ENCODE measurements around the gene PRSS3. TPM values are rescaled to one million over a fixed set of nuclear protein-coding genes. Genes with fewer than 3 reads are reported as not detected.
"Not testable (repeated sequence)": the region's sequence is repeated elsewhere in the genome, so short reads cannot be mapped to it uniquely, and the experiment has no call there.

Gene PRSS3
- total RNA-seq, 3 donors from 2014 or later, result 0.33 TPM; not detected in 2

- H3K4me3 ChIP-seq, result peak overlapping the region; percentile 84 to 91 (median 90)
- TF ChIP-seq POLR2A (IDR thresholded peaks at IDR 0.05) (no peak), POLR2AphosphoS5 (IDR thresholded peaks at IDR 0.05) (peak in 1 of 3 donors; percentile 4), CTCF (IDR thresholded peaks at IDR 0.05) (peak in 1 of 3 donors; percentile 22)
- no peaks in the 10 kb centered on the region for H3K36me3 ChIP-seq
- intact Hi-C loops (cut with DNase I; ENCODE audit: low total_unique reads), result loop anchor here (5.0 kb wide), 2 partner anchors 35 to 540 kb away; no protein-coding TSS in a partner anchor
- H3K4me1 ChIP-seq, result peaks cover 0 to 9% of the 10 kb centered on the region in 2 donors
- peak overlapping the region; percentile 98 to 99 for H3K27ac ChIP-seq
- H3K9me3 ChIP-seq, result no peaks in the 10 kb centered on the region
- peak; percentile 35 to 56 for DNase-seq (ENCODE audit: low spot score in 2 of 2)
- no peaks in the 10 kb centered on the region for H3K27me3 ChIP-seq
Observed at GRCh38 chr9:33817327-33818166, 22.2 kb downstream of the PRSS3 start.

- H3K27me3 ChIP-seq, result no peaks in the 10 kb centered on the region
- TF ChIP-seq POLR2A (IDR thresholded peaks at IDR 0.05), result no peak
- peak in 1 of 3 donors; percentile 13 for TF ChIP-seq POLR2AphosphoS5 (IDR thresholded peaks at IDR 0.05)
- peak overlapping the region; percentile 98 to 99 for H3K27ac ChIP-seq
- no peaks in the 10 kb centered on the region for H3K9me3 ChIP-seq
- peak overlapping the region; percentile 84 to 91 (median 90) for H3K4me3 ChIP-seq
- H3K36me3 ChIP-seq, result no peaks in the 10 kb centered on the region
- intact Hi-C loops (cut with DNase I; ENCODE audit: low total_unique reads), result loop anchor here (5.0 kb wide), 2 partner anchors 34 to 541 kb away; no protein-coding TSS in a partner anchor
- DNase-seq (ENCODE audit: low spot score in 2 of 2), result peak in 1 of 2 donors; percentile 45
- peaks cover 0 to 9% of the 10 kb centered on the region in 2 donors for H3K4me1 ChIP-seq
Observed at GRCh38 chr9:33818167-33818846, 22.9 kb downstream of the PRSS3 start.

GRCh38 chr9:33818847-33819500 lies 23.6 kb downstream of the PRSS3 start:
- Histone ChIP-seq H3K27ac (peak overlapping the region; percentile 98 to 99), H3K4me3 (peak overlapping the region; percentile 84 to 91 (median 90)), H3K4me1 (peaks cover 0 to 6% of the 10 kb centered on the region in 2 donors), H3K27me3 (no peaks in the 10 kb centered on the region), H3K9me3 (no peaks in the 10 kb centered on the region), H3K36me3 (no peaks in the 10 kb centered on the region)
- intact Hi-C loops (cut with DNase I; ENCODE audit: low total_unique reads), result loop anchor here (5.0 kb wide), 2 partner anchors 33 to 542 kb away; no protein-coding TSS in a partner anchor
- TF ChIP-seq POLR2AphosphoS5 (IDR thresholded peaks at IDR 0.05) (no peak), CTCF (IDR thresholded peaks at IDR 0.05) (no peak), POLR2A (IDR thresholded peaks at IDR 0.05) (no peak)
- DNase-seq (ENCODE audit: low spot score in 2 of 2), result no peak

GRCh38 chr9:33820231-33820745 lies 24.9 kb downstream of the PRSS3 start:
- H3K27me3 ChIP-seq, result no peaks in the 10 kb centered on the region
- H3K9me3 ChIP-seq, result no peaks in the 10 kb centered on the region
- intact Hi-C loops (cut with DNase I; ENCODE audit: low total_unique reads), result no loop called here
- peaks cover 0 to 5% of the 10 kb centered on the region in 2 donors for H3K4me1 ChIP-seq
- no peak for TF ChIP-seq POLR2A (IDR thresholded peaks at IDR 0.05)
- no peak for TF ChIP-seq CTCF (IDR thresholded peaks at IDR 0.05)
- no peak for TF ChIP-seq POLR2AphosphoS5 (IDR thresholded peaks at IDR 0.05)
- peak overlapping the region in 1 of 3 donors; percentile 21 for H3K4me3 ChIP-seq
- no peaks in the 10 kb centered on the region for H3K36me3 ChIP-seq
- H3K27ac ChIP-seq, result peak overlapping the region; percentile 30 to 98
- no peak for DNase-seq (ENCODE audit: low spot score in 2 of 2)

- no peaks in the 10 kb centered on the region for H3K36me3 ChIP-seq
- H3K9me3 ChIP-seq, result no peaks in the 10 kb centered on the region
- DNase-seq (ENCODE audit: low spot score in 2 of 2), result no peak
- no peaks in the 10 kb centered on the region for H3K27me3 ChIP-seq
- intact Hi-C loops (cut with DNase I; ENCODE audit: low total_unique reads), result loop anchor here (2.0 kb wide), 1 partner anchor 41 kb away; no protein-coding TSS in a partner anchor
- no peak overlapping the region for H3K4me3 ChIP-seq
- H3K27ac ChIP-seq, result no peak overlapping the region
- TF ChIP-seq POLR2A (IDR thresholded peaks at IDR 0.05) (no peak), POLR2AphosphoS5 (IDR thresholded peaks at IDR 0.05) (no peak), CTCF (IDR thresholded peaks at IDR 0.05) (no peak)
- peaks cover 0 to 5% of the 10 kb centered on the region in 2 donors for H3K4me1 ChIP-seq
Observed at GRCh38 chr9:33823801-33824200, 28.4 kb downstream of the PRSS3 start.

- H3K27me3 ChIP-seq; H3K9me3 ChIP-seq; DNase-seq (ENCODE audit: low spot score in 2 of 2); H3K4me3 ChIP-seq; H3K4me1 ChIP-seq; H3K27ac ChIP-seq; H3K36me3 ChIP-seq; intact Hi-C loops (cut with DNase I; ENCODE audit: low total_unique reads): not testable (repeated sequence)
Observed at GRCh38 chr9:33827285-33827684, 31.9 kb downstream of the PRSS3 start.

- H3K4me3 ChIP-seq; H3K36me3 ChIP-seq; H3K27ac ChIP-seq; H3K9me3 ChIP-seq; H3K4me1 ChIP-seq; intact Hi-C loops (cut with DNase I; ENCODE audit: low total_unique reads); DNase-seq (ENCODE audit: low spot score in 2 of 2); H3K27me3 ChIP-seq: not testable (repeated sequence)
Observed at GRCh38 chr9:33829641-33830230, 34.4 kb downstream of the PRSS3 start.

Data from breast epithelium (tissue), 4 donors.